Mesenchymal stem cell (in vitro differentiated cells and primary cell): ENCODE measurements around the gene UBALD2. TPM values are rescaled to one million over a fixed set of nuclear protein-coding genes. Genes with fewer than 3 reads are reported as not detected.

Source experiments
- DNase-seq: peaks from one replicate; pipeline ENCODE4 v3.0.0-alpha.2; 2013
- H2AFZ ChIP-seq: one replicate; pipeline ENCODE4 v1.6.1; 2013; ENCODE audit warnings: low read depth, mild to moderate bottlenecking, control low read depth, inconsistent platforms, low read length, moderate library complexity
- H2AK5ac ChIP-seq: 2 replicates; pipeline ENCODE4 v1.6.1; 2013; ENCODE audit warnings: low read length, moderate library complexity, mild to moderate bottlenecking, inconsistent platforms; ENCODE audit not compliant: severe bottlenecking
- H2BK120ac ChIP-seq: one replicate; pipeline ENCODE4 v1.6.1; 2013; ENCODE audit warnings: low read depth, mild to moderate bottlenecking, inconsistent platforms, low read length, moderate library complexity
- H2BK12ac ChIP-seq, 2 experiments: one replicate each; pipeline ENCODE4 v1.6.1; 2013; ENCODE audit warnings: inconsistent platforms in 2 of 2, low read length in 2 of 2, mild to moderate bottlenecking in 2 of 2, moderate library complexity in 2 of 2, control low read depth in 1 of 2
- H2BK15ac ChIP-seq: one replicate; pipeline ENCODE4 v1.6.1; 2013; ENCODE audit warnings: mild to moderate bottlenecking, low read depth, inconsistent platforms; ENCODE audit not compliant: poor library complexity, severe bottlenecking
- H2BK5ac ChIP-seq: 2 replicates; pipeline ENCODE4 v1.6.1; 2013; ENCODE audit warnings: low read depth, mild to moderate bottlenecking, low read length, control low read depth, inconsistent platforms; ENCODE audit not compliant: poor library complexity, severe bottlenecking
- H3K14ac ChIP-seq, 2 experiments: one replicate each; pipeline ENCODE4 v1.6.1; 2013; ENCODE audit warnings: inconsistent platforms in 2 of 2, low read length in 2 of 2, control low read depth in 1 of 2, mild to moderate bottlenecking in 1 of 2, moderate library complexity in 1 of 2
- H3K18ac ChIP-seq, 2 experiments: one replicate each; pipeline ENCODE4 v1.6.1; 2013; ENCODE audit warnings: inconsistent platforms in 2 of 2, low read length in 2 of 2, control low read depth in 1 of 2, low read depth in 1 of 2, mild to moderate bottlenecking in 1 of 2
- H3K23ac ChIP-seq, 2 experiments: one replicate each; pipeline ENCODE4 v1.6.1; 2013; ENCODE audit warnings: inconsistent platforms in 2 of 2, low read length in 2 of 2, mild to moderate bottlenecking in 2 of 2, moderate library complexity in 2 of 2, control low read depth in 1 of 2
- H3K27ac ChIP-seq: 2 replicates; pipeline ENCODE4 v1.5.1; 2013; ENCODE audit warnings: mild to moderate bottlenecking, moderate library complexity, low read length, control low read depth, inconsistent platforms; ENCODE audit not compliant: poor library complexity, severe bottlenecking
- H3K27me3 ChIP-seq, 2 experiments: 2 replicates each; pipeline versions ENCODE4 v1.6.1 to v1.7.0; 2013; ENCODE audit warnings: low read length in 2 of 2, mild to moderate bottlenecking in 2 of 2, moderate library complexity in 2 of 2, control low read depth in 1 of 2, inconsistent platforms in 1 of 2; ENCODE audit not compliant: control insufficient read depth in 1 of 2, insufficient read depth in 1 of 2
- H3K36me3 ChIP-seq, 2 experiments: 2 replicates each; pipeline versions ENCODE4 v1.6.1 to v1.7.0; 2013; ENCODE audit warnings: low read length in 2 of 2, control low read depth in 1 of 2, inconsistent platforms in 1 of 2, low read depth in 1 of 2, mild to moderate bottlenecking in 1 of 2; ENCODE audit not compliant: insufficient read depth in 2 of 2, control insufficient read depth in 1 of 2
- H3K4ac ChIP-seq, 2 experiments: one replicate each; pipeline ENCODE4 v1.6.1; 2013; ENCODE audit warnings: inconsistent platforms in 2 of 2, low read length in 2 of 2, mild to moderate bottlenecking in 2 of 2, moderate library complexity in 2 of 2, control low read depth in 1 of 2, low read depth in 1 of 2
- H3K4me1 ChIP-seq: 2 replicates; pipeline ENCODE4 v1.6.1; 2013; ENCODE audit warnings: low read depth, low read length, control low read depth; ENCODE audit not compliant: control insufficient read depth, insufficient read depth
- H3K4me2 ChIP-seq: 2 replicates; pipeline ENCODE4 v1.6.1; 2013; ENCODE audit warnings: low read length, mild to moderate bottlenecking, inconsistent platforms; ENCODE audit not compliant: poor library complexity, severe bottlenecking
- H3K4me3 ChIP-seq, 2 experiments: 2 replicates each; pipeline versions ENCODE4 v1.5.1 to v1.7.0; 2013; ENCODE audit warnings: low read length in 2 of 2, mild to moderate bottlenecking in 2 of 2, control low read depth in 1 of 2, low read depth in 1 of 2; ENCODE audit not compliant: insufficient read depth in 1 of 2
- H3K79me1 ChIP-seq: replicated peaks from 2 replicates; pipeline ENCODE4 v1.6.1; 2013; ENCODE audit warnings: mild to moderate bottlenecking, control low read depth, low read length, inconsistent platforms; ENCODE audit not compliant: poor library complexity, severe bottlenecking
- H3K9ac ChIP-seq: 2 replicates; pipeline ENCODE4 v1.7.0; 2013; ENCODE audit warnings: mild to moderate bottlenecking, low read length, moderate library complexity
- H3K9me3 ChIP-seq: 2 replicates; pipeline ENCODE4 v1.7.0; 2013; ENCODE audit warnings: mild to moderate bottlenecking, low read length; ENCODE audit not compliant: control insufficient read depth
- H4K8ac ChIP-seq: one replicate; pipeline ENCODE4 v1.6.1; 2013; ENCODE audit warnings: inconsistent platforms, mild to moderate bottlenecking, low read length, moderate library complexity
- H4K91ac ChIP-seq: one replicate; pipeline ENCODE4 v1.6.1; 2013; ENCODE audit warnings: mild to moderate bottlenecking, low read length, inconsistent platforms
- WGBS: methylation state at CpG from one replicate; pipeline ENCODE4 v1.1.7; 2013; ENCODE audit warnings: mixed read lengths; 5-methylcytosine and 5-hydroxymethylcytosine counted together
- small RNA-seq: library from polyadenylated mRNA; stranded (forward); fragments of <200 nt; extraction: miRNeasy Mini kit (QIAGEN cat#:217004); gene quantifications from one replicate; pipeline ENCODE3, GENCODE V24; 2013; ENCODE audit warnings: low read depth

Gene UBALD2

GRCh38 chr17:76317535-76317934 is 52.4 kb downstream of the UBALD2 start:
- no peak overlapping the region for H2AFZ ChIP-seq
- H3K4ac ChIP-seq, result no peak overlapping the region
- H3K79me1 ChIP-seq, result peaks cover 13% of the 10 kb centered on the region
- H2BK120ac ChIP-seq, result no peak overlapping the region
- no peak overlapping the region for H4K91ac ChIP-seq
- H3K4me1 ChIP-seq, result no peaks in the 10 kb centered on the region
- 98% methylated on average over 2 of the region's 2 CpGs for WGBS
- H2BK12ac ChIP-seq, result no peak overlapping the region
- no peak overlapping the region for H3K23ac ChIP-seq
- no peaks in the 10 kb centered on the region for H3K9me3 ChIP-seq
- H3K9ac ChIP-seq, result no peak overlapping the region
- no peak overlapping the region for H2BK15ac ChIP-seq
- H3K36me3 ChIP-seq, result peaks cover 26 to 51% of the 10 kb centered on the region in 2 experiments
- no peaks in the 10 kb centered on the region for H3K27me3 ChIP-seq
- H3K14ac ChIP-seq, result no peak overlapping the region
- H4K8ac ChIP-seq, result no peak overlapping the region
- no peak overlapping the region for H3K4me3 ChIP-seq
- H3K18ac ChIP-seq, result no peak overlapping the region
- no peak overlapping the region for H3K4me2 ChIP-seq
- H2BK5ac ChIP-seq, result no peak overlapping the region
- no peak overlapping the region for H3K27ac ChIP-seq
- no peak for DNase-seq
- no peak overlapping the region for H2AK5ac ChIP-seq

GRCh38 chr17:76318586-76318985 is 53.4 kb downstream of the UBALD2 start:
- Histone ChIP-seq H3K36me3 (peaks cover 24 to 49% of the 10 kb centered on the region in 2 experiments), H2BK12ac (no peak overlapping the region), H3K27ac (no peak overlapping the region), H2BK120ac (no peak overlapping the region), H3K4ac (no peak overlapping the region), H3K27me3 (no peaks in the 10 kb centered on the region), H4K8ac (no peak overlapping the region), H3K9me3 (no peaks in the 10 kb centered on the region), H2AK5ac (no peak overlapping the region), H2AFZ (no peak overlapping the region), H3K14ac (no peak overlapping the region), H2BK5ac (no peak overlapping the region), H3K4me3 (no peak overlapping the region), H3K4me1 (no peaks in the 10 kb centered on the region), H3K9ac (no peak overlapping the region), H3K23ac (no peak overlapping the region), H3K79me1 (peaks cover 13% of the 10 kb centered on the region), H4K91ac (no peak overlapping the region), H3K18ac (no peak overlapping the region), H3K4me2 (no peak overlapping the region), H2BK15ac (no peak overlapping the region)
- WGBS, result 98% methylated on average over 3 of the region's 3 CpGs
- no peak for DNase-seq

Small RNA genes within 50 kb of the gene (small RNA-seq; reads per million reads assigned to genes)
- not detected for gene RF00019
